22Rv1 (cell line): ENCODE measurements around the gene ERC1.

Source experiments
- H3K27ac ChIP-seq: fragments of 450-650 bp; 2 replicates; pipeline ENCODE4 v1.5.1; 2017
- CTCF ChIP-seq: fragments of 450-650 bp; IDR thresholded peaks from 2 replicates; pipeline ENCODE4 v1.5.1; 2017; ENCODE audit warnings: mild to moderate bottlenecking
- ZFX ChIP-seq: fragments of 450-650 bp; IDR thresholded peaks from 2 replicates; pipeline ENCODE4 v1.6.1; 2017; ENCODE audit warnings: antibody characterized with exemption, borderline replicate concordance

ERC1 gene

GRCh38 chr12:1501695-1502378, 510.8 kb downstream of the ERC1 start:
- no peak overlapping the region for H3K27ac ChIP-seq
- TF ChIP-seq CTCF (no peak), ZFX (no peak)

GRCh38 chr12:1502379-1502720, 511.3 kb downstream of the ERC1 start:
- H3K27ac ChIP-seq = no peak overlapping the region
- no peak for TF ChIP-seq ZFX
- no peak for TF ChIP-seq CTCF

- H3K27ac ChIP-seq = no peak overlapping the region
- no peak for TF ChIP-seq CTCF
- TF ChIP-seq ZFX = no peak
Measured at GRCh38 chr12:1502831-1503230, 511.8 kb downstream of the ERC1 start.

GRCh38 chr12:1503281-1503711, 512.3 kb downstream of the ERC1 start:
- no peak overlapping the region for H3K27ac ChIP-seq
- TF ChIP-seq CTCF = 0 out of 2 replicates have a peak, but pooled peaks have one; percentile 15
- TF ChIP-seq ZFX = no peak

- TF ChIP-seq CTCF (no peak), ZFX (no peak)
- H3K27ac ChIP-seq = no peak overlapping the region
Measured at GRCh38 chr12:1504304-1504894, 513.4 kb downstream of the ERC1 start.

GRCh38 chr12:1504895-1505311, 513.9 kb downstream of the ERC1 start:
- TF ChIP-seq ZFX = no peak
- TF ChIP-seq CTCF = no peak

GRCh38 chr12:1505576-1505975, 514.6 kb downstream of the ERC1 start:
- no peak overlapping the region for H3K27ac ChIP-seq
- TF ChIP-seq ZFX (no peak), CTCF (no peak)

More at GRCh38 chr12:1504895-1505311, 513.9 kb downstream of the ERC1 start:
- no peak overlapping the region for H3K27ac ChIP-seq
